Kidney glomerular epithelial cell (primary cell): ENCODE measurements around the gene SLF2.

Source experiments
- DNase-seq: peaks from one replicate; lab custom pipeline; 2025; lab: John Stamatoyannopoulos, UW

Gene SLF2

DNA sequence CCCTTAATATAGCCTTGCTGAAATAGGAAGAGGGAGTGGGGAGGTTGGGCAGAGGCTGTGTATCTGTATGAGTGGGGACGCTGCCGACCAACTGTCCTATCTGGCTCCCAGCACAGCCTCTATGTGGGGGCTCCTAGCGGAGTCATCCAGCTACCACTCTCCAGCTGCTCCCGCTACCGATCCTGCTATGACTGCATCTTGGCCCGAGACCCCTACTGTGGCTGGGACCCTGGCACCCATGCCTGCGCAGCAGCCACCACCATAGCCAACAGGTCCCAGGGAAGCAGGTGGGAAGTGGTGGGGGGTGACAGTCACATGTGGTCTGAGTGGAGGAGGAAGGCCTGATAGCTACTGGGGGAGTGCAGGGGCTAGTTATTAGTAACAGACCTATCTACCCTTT lies 67.9 kb downstream of the SLF2 start:
- no peak for DNase-seq

DNA sequence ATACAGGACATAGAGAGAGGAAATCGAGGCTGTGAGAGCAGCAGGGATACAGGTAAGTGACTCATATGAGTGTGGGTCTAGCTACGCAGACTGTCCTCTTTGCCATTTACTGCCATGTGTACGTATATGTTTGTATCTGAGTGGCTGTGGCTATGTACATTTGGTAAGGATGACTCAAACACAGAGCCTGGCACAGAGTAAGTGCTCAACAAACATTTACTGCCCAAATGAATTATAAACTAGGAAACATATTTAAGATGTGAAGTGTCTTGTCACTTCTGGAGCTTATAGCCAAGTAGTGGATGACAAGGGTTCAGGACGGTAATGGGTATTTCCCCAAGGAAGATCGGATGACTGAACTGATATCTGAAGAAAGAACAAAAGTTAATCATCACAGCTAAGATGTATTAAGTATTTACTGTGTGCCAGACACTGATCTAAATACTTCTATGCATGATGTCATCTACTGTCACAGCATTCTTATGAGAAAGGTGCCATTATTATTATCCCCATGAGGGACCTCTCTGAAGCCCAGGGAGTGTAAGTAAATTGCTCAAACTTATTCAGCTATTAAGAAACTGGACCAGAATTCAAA lies 68.5 kb downstream of the SLF2 start:
- no peak for DNase-seq

GRCh38 chr10:100982916-100983830 lies 70.4 kb downstream of the SLF2 start:
- no peak for DNase-seq

- DNase-seq, result no peak
Observed at GRCh38 chr10:100983868-100984671, 71.3 kb downstream of the SLF2 start.

DNA sequence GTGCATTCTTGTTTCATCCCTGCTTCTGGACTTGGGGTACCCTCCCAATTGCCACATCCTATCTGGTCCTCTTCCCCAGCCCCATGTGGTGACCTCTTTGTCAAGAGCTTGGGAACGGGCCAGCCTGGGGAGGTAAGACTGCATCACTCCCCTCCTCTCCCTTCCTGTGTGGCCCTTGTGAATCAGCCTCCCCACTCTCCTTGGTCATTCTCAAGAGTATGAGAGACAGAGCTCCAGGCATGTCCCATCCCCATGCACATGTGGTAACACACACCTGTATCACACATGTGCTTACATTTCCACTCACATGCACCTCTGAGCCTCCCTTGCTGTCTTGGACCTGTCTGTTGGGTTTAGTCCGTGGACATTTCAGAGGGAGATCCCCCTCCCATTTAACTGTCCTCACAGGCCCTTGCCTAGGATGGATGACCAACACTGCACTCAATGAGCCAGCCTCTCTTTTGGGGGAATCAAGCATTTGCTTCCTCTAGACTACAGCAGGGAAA lies 72.0 kb downstream of the SLF2 start:
- no peak for DNase-seq

DNA sequence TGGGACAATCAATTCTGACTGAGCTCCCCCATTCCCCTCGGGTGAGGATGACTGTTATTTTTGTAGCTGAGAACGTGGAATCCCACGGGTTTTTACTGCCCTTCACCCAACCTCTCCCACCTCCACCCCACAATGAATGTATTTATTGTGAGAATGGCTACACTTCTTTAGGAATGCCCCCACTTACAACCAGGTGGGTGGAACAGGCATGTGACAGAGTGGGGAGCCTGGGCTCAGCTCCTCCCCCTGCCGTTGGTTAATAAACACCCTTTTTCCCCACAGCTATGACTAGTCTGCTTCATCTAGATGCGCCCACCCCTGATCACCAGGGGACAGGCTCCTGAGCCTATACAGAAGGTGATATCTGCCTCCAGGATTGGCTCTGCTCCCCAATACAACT lies 72.6 kb downstream of the SLF2 start:
- DNase-seq, result no peak

DNA sequence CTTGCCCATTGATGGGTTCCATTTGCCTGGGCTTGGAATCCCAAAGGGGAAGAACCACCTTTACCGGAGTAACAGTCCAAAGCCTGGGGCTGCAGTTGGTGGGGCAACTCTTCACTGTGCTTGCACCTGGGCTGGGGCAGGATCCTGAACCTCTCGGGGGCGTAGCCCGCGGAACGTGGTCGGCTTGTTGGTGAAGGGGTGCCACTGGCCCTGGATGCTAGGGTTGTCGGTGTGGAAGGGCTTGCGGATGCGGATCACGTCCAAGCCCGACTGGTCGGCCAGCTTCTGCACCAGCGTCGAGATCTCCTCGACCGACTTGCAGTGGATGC lies 73.8 kb downstream of the SLF2 start:
- no peak for DNase-seq

DNA sequence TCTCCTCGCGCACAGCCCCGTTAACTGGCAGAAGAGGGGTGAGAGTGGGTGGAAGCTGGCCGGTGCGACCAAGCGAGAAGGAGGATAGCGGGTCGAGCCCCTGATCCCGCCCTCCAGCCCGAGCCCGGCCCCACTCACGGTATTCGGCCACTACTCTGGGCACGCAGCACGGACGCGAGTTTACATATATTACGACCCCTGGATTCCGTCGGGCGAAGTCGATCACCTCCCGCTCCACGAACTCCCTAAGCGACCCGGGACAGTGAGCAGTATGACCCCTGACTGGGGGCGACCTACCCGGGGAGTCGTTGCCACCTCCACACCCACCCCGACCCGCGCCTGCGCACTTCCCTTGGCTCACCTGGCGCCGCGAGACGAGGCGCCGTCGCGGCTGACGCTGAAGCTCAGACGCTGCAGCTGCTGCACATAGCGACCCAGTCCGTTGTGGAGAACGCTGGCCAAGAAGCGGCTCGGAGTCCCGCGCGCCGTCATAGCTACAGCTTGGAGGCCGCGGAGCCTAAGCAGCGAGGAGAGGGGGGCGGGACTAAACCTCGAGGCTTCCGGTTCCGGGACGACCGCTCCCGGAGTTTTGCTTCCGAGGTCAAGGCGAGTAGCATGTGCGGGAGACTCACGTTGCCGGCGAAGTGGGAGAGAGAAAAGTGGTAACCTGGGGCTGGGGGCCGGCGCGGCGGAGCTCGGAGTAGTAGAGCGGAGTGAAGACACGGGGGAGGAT lies 74.4 kb downstream of the SLF2 start, which contains the start of the genes MRPL43 and TWNK:
TSS of gene MRPL43 (minus strand) at position 546 of the 733 bp plus-strand sequence. CDS start at position 492, 54 bp downstream.
TSS of gene TWNK (plus strand) at position 592 of the 733 bp plus-strand sequence. CDS start 668 bp downstream, outside the sequence.
- peak; percentile 60 for DNase-seq

DNA sequence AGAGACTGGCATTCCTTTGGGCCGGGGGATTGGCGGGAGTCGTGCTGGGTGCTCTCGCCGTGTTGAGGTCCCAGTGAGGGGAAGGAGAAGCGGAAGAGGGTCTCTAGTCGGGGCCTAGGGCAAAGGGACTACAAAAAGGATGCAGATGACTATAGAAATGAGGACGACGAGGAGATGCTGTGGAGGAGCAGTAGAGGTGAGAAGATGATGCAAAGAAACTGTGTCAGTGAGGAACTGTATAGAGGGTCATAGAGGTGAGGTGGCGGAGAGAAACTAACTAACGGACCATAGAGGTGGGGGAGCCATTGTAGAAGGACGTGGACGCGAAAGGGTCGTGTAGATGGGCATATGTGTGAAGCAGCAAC lies 74.9 kb downstream of the SLF2 start:
- no peak for DNase-seq

DNA sequence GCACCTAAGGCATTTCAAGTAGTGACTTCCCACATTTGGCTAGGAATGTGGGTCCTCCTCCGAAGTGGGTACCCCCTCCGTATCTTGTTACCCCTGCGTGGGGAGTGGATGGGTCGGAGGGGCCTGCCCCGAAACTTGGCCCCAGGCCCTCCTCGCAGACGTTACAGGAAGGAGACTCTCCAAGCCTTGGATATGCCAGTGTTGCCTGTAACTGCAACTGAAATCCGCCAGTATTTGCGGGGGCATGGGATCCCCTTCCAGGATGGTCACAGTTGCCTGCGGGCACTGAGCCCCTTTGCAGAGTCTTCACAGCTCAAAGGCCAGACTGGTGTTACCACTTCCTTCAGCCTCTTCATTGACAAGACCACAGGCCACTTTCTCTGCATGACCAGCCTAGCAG lies 75.4 kb downstream of the SLF2 start:
- no peak for DNase-seq

DNA sequence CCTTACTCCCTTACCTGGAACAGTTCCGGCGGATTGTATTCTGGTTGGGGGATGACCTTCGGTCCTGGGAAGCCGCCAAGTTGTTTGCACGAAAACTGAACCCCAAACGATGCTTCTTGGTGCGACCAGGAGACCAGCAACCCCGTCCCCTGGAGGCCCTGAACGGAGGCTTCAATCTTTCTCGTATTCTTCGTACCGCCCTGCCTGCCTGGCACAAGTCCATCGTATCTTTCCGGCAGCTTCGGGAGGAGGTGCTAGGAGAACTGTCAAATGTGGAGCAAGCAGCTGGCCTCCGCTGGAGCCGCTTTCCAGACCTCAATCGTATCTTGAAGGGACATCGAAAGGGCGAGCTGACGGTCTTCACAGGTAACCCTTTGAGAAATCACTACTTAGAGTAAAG lies 76.3 kb downstream of the SLF2 start:
- no peak for DNase-seq

- peak; percentile 27 for DNase-seq
Observed at GRCh38 chr10:100993986-100994708, 81.4 kb downstream of the SLF2 start.

DNA sequence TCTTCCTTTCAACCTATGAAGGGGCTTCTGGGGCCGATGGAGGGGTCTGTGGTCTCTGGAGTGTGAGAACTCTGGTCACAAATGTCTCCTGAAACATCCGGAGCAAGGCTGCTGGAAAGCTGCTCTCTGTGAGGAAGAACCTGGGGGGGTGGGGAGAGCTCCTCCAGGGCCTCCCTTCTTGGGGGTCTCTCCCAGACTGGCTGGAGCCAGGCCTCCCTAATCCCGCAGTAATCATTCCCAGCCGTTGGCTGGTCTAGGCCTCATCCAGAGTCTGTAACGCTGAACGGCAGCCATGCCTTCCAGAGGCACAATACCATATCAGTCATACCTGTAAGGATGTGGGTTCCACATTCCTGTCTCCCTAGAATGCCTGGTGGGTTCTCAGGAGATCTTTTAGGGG lies 82.4 kb downstream of the SLF2 start:
- no peak for DNase-seq

- peak; percentile 70 for DNase-seq
Observed at GRCh38 chr10:100996678-100997359, 84.1 kb downstream of the SLF2 start.

- peak; percentile 70 for DNase-seq
Observed at GRCh38 chr10:100997360-100998182, 84.8 kb downstream of the SLF2 start.

GRCh38 chr10:100998183-100998990 lies 85.6 kb downstream of the SLF2 start:
- DNase-seq, result peak; percentile 82

DNA sequence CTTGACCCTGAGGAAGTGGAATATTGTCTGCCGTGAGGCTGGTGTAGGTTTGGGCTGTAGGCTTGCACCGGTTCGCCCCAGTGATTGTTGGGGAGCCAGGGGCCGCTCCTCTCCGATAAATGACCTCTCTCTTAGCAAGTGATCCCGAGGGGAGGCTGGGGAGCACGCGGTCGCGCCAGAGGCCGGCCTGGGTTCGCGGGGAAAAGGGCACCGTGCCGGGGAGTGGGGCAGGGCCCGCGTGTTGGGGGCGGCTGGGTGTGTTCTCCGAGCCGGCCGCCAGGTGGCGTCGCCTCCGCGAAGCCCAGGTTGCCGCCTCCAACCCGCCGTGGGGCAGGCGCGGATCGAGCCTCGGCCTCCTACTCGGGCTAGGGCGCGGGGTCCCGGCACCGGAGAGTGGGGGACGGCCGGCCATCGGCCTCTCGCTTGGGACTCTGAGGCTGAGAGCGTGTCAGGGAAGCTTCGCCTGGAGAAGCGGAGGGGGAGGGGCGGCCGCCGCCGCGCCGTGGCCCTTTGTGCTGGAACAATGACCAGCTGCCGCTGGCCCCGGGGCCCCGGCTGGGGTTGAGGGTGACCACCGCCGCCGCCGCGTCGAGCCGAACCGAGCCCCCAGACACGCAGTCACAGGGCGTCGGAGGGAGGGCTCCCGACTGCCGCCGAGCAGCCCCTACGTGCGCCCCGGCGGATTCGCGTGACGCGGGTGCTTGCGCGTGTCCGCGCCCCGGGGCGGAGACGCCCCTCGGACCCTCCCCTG lies 86.4 kb downstream of the SLF2 start:
- peak; percentile 52 for DNase-seq

DNA sequence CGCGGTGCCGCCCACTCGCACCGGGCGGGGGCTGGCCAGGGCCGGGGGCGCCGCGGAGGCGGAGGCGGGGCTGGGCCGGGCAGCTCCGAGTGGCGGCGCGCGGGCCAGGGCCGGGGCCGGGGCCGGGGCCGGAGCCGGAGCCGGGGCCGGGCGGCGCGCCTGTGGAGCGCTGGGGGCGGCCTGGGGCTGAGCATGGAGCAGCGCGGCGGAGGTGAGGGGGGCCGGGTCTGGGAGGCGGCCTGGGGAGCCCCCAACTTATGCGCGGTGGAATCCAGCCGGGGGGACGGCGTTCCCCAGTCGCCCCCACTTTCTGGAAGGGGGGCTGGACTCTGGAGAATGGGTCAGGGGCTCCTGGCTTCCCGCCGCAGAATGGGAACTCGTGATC lies 87.0 kb downstream of the SLF2 start, which contains the start of gene LZTS2:
TSS of gene LZTS2 (plus strand) at position 67 of the 385 bp plus-strand sequence. CDS start 2,731 bp downstream, outside the sequence.
- DNase-seq, result no peak
